GM15510 (cell line): Measurements from ENCODE around the gene TOP2B.

ENCODE experiments used
- POLR2A ChIP-seq: IDR thresholded peaks from 3 replicates; pipeline ENCODE4 v1.6.1; 2011; ENCODE audit warnings: borderline replicate concordance; ENCODE audit not compliant: insufficient read length; ENCODE audit errors: extremely low read depth

TOP2B gene

DNA sequence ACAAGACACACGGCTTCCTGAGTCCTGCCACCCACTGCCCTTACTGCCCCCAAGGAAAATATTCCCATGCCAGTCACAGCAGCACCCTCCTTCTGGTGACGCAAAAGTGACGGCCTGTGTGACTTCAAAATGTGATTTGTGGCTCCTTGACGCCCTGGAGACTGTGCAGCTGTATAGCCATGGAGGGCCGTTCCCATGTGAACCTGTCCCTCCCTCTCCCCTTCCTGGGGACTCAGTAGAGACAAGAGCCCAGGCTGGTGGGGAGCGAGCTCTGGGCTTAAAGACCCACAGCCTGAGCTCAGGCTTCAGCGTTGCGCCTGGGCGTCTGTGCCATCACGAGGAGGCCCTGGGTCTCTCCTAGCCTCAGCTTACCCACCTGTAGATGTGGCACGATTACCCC is 78.2 kb downstream of the TOP2B start:
- TF ChIP-seq POLR2A: no peak

DNA sequence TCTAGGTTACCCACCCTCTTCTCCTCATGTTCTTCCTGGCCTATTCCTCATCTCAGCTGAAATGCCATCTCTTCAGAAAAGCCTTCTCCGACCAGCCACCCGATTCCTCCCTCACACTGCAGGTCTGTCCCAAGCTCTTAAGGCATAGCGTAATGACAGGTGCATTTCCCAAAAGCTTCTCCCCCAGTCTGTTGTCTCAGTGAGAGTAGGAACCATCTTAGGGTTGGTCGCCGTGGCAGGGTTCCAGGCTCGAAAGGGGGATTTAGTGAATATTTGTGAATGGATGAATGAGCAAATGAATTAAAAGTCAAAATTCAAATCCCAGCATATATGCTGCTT is 78.6 kb downstream of the TOP2B start:
- TF ChIP-seq POLR2A: no peak

DNA sequence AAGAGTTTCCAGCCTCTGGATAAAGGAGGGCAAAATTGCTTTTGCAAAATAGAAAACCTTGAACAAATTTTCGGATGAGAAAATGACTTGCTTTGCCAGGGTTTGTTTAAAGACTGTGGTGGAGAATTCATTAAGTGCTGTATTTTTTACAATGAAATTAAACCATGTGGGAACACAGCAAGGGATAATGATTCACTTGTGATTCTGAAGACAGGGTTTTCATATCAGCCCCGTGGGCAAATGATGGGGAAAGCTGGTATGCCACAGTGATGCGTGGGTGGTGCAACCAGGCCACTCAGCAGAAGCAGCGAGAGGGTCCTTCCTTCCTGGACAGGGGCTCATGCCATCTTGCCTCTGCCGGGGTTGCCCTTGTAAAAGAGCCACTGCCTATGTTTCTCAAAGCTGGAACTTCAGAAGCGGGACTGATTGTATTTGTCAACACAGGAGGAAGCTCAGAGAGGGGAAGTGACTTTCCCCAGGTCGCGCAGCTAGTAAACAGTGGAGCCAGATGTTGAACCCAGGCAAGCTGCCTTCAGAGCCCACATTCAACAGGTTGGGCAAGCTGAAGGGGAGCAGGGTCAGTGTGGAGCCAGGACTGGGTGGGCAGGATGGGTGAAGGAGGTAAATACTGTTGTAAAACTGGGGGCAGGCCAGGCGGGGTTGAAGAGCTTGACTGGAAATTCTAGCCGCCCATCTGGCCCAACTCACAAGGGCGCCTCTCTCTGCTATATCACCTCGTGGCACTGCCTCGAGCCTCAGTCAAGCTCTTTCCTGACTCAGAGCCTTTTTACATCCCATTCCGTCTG is 79.1 kb downstream of the TOP2B start:
- TF ChIP-seq POLR2A: no peak

DNA sequence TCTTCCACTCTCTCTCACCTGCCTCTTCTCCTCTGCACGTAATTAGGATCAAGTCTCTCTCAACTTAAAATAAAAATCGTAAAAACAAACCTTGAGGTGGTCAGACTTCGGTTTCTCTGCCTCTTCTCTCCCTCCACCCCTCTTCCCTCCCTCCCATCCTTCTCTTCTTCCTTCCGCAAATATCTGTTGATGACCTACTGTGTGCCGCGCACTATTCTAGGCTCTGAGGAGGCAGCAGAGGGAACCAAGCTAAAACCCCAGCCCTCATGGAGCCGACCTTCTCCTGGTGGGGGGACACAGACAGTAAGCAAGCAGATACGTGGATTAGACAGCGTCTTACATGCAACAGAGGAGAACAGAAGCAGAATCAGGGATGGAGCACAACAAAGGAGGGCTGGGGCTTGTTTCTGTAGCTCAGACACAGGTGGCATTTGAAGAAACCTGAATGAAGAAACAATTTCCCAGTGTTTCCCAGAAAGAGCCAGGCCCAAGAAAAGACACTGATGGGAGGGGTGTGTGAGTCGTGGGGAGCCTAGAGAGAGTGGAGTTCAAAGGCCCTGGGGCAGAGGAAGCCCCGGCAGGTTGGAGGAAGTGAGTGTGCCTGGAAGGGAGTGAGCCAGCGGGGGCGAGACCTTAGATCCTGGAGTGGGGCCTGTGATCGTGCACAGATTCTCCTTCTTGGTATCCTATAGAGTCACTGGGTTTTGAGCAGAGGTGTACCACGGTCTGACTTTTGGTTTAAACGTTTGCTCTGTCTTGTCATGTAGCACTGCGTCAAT is 80.5 kb downstream of the TOP2B start:
- no peak for TF ChIP-seq POLR2A

DNA sequence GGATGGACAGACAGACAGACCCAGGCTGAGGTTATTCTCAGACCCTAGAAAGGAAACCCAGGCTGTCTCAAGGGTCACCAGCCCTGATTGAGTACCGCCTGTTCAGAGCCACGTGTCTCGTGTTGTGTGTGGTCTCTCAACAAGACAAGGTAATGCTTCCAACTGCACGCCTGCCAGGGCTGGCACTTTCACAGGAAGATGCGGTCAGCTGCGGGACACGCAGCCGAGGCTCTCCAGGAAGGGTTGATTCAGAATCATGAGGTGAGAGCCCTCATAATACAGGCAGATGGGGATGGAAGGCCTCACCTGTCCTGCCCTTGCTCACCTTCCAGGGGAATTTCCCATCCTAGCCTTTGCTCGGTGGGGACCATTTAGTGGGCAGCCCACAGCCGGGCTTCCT is 81.4 kb downstream of the TOP2B start:
- TF ChIP-seq POLR2A: no peak

DNA sequence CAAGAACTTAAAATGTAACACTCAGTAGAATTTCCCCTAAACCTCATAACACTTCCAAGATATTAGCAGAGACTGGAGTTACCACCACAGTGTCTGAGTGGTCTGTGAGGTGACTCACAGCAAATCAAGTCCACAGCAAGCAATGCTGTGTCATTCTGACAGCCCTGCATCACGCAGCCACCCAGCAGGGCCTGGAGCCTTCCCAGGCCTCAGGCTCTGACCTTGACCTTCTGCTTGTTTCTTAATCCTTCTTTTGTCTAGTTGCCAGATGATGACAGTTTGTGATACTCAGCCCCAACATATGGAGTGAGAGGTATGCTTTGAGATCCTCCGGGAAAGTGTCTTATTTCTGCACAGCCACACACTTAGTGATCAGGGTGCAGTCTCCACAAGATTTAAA is 82.5 kb downstream of the TOP2B start:
- TF ChIP-seq POLR2A: no peak

DNA sequence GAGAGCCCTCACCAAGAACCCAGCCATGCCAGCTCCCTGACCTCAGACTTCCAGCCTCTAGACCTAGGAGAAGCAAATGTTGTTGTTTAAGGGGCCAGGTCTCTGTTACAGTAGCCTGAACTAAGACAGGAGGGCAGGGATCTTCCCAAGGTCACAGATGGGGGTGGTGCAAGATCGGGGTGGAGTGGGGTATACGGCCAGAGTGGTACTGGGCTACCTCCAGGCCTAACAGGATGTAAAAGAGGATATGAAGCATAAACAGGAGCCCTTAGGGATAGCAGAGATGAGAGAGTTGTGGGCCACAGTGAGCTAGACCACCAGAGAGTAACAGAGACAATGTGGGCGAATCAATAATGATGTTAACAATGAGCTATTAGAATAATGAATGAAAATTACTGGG is 82.9 kb downstream of the TOP2B start:
- no peak for TF ChIP-seq POLR2A

DNA sequence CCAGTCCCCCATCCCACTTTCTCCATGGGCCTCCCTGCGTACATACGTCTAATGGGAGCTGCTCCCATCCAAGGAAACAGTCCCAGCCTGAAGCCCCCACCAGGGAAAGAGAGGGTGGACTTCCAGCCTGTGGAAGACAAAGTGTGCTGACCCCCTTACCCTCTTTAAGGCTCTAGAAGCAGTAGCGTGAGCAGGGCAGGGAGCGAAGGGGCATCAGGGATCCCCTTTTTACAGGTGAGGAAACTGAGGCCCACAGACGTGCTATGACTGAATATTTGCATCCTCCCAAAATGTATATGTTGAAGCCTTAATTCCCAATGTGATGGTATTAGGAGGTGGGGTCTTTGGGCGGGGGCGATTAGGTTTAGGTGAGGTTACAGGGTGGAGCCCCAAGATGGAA is 83.4 kb downstream of the TOP2B start:
- no peak for TF ChIP-seq POLR2A

DNA sequence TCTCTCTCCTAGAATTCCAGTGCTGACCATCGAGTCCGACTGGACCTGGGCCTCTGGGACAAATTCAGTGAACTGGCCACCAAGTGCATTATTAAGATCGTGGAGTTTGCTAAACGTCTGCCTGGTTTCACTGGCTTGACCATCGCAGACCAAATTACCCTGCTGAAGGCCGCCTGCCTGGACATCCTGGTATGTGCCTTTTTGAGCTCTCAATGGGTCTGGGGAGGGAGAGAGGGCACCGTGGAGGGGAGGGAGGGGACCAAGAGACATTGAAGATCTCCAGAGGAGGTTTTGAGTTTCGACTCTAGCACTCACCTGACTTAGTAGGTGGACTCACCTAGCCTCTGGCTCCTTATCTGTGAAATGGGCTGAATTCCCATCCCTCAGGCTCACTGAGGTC is 84.2 kb downstream of the TOP2B start:
- no peak for TF ChIP-seq POLR2A

DNA sequence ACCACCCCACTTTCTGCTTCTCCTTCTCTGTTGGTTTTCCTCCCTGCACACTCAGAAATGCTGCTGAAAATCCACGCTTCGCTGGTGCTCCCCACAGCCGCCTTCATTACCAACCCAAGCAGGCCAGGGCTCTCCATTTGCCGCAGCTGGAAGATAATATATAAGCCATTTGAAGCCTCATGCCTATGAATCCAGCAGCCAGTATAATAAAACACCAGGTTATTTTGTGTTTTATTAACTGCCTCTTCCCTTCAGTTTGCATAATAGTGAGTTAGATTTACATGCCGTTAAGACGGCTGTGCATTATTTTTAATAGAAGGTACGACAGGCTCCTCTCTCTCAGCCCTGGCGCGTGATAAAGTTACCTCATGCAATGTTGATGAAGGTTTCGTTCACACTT is 86.6 kb downstream of the TOP2B start:
- TF ChIP-seq POLR2A: no peak

DNA sequence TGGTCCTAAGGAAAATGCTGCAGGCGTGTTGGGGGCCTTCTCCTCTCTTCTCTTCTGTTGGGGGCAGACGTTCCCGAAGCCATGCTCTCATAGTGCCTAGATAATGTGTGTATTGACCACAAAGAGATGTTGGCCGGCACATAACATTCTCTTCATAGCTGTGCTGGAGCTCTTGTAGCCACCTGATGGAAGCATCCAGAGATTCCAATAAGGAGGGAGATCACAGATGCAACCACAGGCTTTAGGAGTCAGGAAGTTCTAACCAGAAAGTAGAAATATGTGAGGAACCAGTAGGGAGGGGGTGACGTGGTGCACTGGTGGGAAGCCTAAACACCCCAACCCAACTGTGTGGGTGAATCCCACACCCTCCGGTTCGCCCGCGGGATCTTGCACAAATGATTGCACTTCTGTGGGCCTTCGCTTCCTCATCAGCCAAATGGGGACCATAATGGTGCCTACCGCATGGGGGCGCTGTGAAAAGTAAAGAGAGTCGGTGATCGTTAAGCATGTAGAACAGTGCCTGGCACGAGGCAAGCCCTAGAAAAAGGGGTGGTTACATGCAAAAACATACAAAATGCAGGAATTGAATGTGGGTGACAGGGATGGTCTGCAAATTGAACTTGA is 87.8 kb downstream of the TOP2B start:
- no peak for TF ChIP-seq POLR2A

DNA sequence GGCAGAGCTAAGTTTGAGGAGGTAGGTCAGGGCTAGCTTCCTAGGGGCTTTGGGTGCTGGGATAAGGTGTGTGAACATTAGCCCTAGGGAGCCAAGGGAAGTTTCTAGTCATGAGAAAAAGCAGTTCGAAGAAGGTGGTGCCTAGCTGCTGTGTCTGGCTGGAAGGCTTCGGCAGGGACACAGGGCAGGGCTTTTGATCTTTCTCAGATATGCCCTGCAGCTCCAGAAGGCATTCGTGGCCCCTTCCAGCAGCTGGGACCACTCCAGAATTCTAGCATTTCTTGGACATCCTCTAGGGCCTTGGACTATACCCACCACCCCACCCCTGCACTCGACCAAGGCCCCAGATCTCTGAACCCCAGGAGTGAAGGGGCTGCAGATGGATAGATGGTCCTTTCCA is 88.6 kb downstream of the TOP2B start:
- no peak for TF ChIP-seq POLR2A

DNA sequence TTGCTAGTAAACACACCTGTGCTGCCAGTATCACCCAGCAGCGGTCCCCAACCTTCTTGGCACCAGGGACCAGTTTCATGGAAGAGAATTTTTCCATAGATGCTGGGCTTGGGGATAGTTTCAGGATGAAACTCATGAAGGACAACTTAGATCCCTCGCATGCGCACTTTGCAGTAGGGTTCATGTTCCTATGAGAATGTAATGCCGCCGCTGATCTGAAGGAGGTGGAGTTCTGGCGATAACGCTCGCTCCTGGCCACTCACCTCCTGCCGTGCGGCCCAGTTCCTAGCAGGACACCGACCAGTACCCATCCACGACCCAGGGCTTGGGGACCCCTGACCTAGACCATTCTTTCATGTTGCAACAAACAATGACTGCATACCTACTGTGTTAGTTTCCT is 89.7 kb downstream of the TOP2B start:
- TF ChIP-seq POLR2A: no peak

DNA sequence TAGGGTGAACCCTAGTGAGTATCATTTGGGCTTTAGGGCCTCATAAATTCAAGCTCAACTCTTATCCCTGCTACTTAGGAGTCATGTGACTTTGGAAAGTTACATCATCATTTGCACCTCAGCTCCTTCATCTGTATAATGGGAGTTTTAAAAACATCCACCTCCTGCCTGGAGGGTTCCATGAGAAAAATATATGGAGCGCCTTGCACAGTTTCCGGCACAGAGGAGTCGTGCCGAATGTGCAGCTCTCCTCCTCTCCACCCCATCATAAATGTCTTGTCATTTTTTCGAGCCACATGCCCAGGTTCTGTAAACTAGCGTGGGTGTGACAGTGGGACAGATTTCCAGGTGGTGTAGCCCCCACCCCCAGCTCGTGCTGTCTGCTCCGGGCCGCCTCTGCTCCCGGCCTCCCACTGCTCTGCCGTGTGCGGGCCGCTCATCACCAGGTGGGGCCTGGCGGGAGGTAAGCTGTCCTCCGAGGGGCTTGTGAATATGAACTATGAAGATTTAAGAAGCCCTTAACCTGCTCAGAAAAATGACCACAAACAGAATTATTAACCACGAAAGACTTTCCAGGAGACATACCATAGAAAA is 90.4 kb downstream of the TOP2B start:
- TF ChIP-seq POLR2A: no peak
